Measurements from ENCODE around the gene HYAL4. TPM values are rescaled to one million over a fixed set of nuclear protein-coding genes. Genes with fewer than 3 reads are reported as not detected.

HYAL4 gene
- total and polyA plus RNA-seq, 2 of the 13 experiments (the other 11 are each of a cell fraction or from before 2014, with no cell fraction given) = not detected

- TF ChIP-seq, protein P1, sequence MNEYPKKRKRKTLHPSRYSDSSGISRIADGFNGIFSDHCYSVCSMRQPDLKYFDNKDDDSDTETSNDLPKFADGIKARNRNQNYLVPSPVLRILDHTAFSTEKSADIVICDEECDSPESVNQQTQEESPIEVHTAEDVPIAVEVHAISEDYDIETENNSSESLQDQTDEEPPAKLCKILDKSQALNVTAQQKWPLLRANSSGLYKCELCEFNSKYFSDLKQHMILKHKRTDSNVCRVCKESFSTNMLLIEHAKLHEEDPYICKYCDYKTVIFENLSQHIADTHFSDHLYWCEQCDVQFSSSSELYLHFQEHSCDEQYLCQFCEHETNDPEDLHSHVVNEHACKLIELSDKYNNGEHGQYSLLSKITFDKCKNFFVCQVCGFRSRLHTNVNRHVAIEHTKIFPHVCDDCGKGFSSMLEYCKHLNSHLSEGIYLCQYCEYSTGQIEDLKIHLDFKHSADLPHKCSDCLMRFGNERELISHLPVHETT (CRISPR knock-in tag; conservative IDR thresholded peaks at IDR 0.05) = no peak
- TF ChIP-seq SP140L (CRISPR knock-in tag; IDR thresholded peaks at IDR 0.05; ENCODE audit: borderline replicate concordance) = no peak
- TF ChIP-seq, protein P2, sequence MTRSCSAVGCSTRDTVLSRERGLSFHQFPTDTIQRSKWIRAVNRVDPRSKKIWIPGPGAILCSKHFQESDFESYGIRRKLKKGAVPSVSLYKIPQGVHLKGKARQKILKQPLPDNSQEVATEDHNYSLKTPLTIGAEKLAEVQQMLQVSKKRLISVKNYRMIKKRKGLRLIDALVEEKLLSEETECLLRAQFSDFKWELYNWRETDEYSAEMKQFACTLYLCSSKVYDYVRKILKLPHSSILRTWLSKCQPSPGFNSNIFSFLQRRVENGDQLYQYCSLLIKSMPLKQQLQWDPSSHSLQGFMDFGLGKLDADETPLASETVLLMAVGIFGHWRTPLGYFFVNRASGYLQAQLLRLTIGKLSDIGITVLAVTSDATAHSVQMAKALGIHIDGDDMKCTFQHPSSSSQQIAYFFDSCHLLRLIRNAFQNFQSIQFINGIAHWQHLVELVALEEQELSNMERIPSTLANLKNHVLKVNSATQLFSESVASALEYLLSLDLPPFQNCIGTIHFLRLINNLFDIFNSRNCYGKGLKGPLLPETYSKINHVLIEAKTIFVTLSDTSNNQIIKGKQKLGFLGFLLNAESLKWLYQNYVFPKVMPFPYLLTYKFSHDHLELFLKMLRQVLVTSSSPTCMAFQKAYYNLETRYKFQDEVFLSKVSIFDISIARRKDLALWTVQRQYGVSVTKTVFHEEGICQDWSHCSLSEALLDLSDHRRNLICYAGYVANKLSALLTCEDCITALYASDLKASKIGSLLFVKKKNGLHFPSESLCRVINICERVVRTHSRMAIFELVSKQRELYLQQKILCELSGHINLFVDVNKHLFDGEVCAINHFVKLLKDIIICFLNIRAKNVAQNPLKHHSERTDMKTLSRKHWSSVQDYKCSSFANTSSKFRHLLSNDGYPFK (CRISPR knock-in tag; IDR thresholded peaks at IDR 0.05; ENCODE audit: borderline replicate concordance) = no peak
- no peak for TF ChIP-seq ZNF230 (CRISPR knock-in tag; IDR thresholded peaks at IDR 0.05)
- no peak for TF ChIP-seq USF2 (IDR thresholded peaks at IDR 0.05; ENCODE audit: low read depth, low read length)
- TF ChIP-seq USF2 (CRISPR knock-in tag; IDR thresholded peaks at IDR 0.05; ENCODE audit: borderline replicate concordance) = no peak
- no peak for TF ChIP-seq JUNB (CRISPR knock-in tag; IDR thresholded peaks at IDR 0.05; ENCODE audit: borderline replicate concordance)
- peak; percentile 53; the same call in 1 of the 2 replicates for TF ChIP-seq RAD21 (CRISPR knock-in tag; IDR thresholded peaks at IDR 0.05)
Measured at GRCh38 chr7:123871998-123872867, 27.3 kb downstream of the HYAL4 start (continued).
